ENCODE data around the gene SLCO1B3. TPM values are rescaled to one million over a fixed set of nuclear protein-coding genes. Genes with fewer than 3 reads are reported as not detected.
"Not testable (repeated sequence)": the region's sequence is repeated elsewhere in the genome, so short reads cannot be mapped to it uniquely, and the experiment has no call there.

The SLCO1B3 gene
- total and polyA plus RNA-seq, 2 donors (not counting 1 experiment from before 2014, with no cell fraction given), result not detected

DNA sequence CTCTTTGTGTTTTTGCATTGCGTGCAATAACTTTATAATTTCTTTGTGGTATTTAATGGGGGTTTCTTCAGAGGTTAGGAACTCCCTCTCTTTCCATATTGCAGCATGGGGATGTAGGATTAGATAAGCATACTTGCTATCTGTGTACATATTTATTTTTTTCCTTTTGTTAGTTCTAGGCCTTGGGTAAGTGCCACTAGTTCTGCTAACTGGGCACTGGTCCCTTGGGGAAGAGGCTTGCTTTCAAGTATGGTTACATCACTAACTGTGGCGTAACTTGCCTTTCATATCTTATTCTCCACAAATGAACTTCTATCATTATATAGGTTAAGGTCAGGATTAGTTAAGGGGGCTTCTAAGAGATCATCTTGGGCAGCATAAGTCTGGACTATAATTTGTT lies 31.5 kb upstream of the SLCO1B3 start:
- Mint-ChIP-seq H3K27ac (no peak overlapping the region), H3K4me1 (no peaks in the 10 kb centered on the region), H3K9me3 (ENCODE audit: insufficient read depth) (peaks cover 4% of the 10 kb centered on the region), H3K27me3 (no peaks in the 10 kb centered on the region), H3K4me3 (no peak overlapping the region)
- ChIA-PET POLR2A (no interaction called here), CTCF (no interaction called here)
- H2AFZ ChIP-seq (ENCODE audit: insufficient read depth, low read depth, low read length, poor library complexity, severe bottlenecking), result no peak overlapping the region
- H3K4me1 ChIP-seq (ENCODE audit: control insufficient read depth in 2 of 2, insufficient read depth in 2 of 2, low read length in 2 of 2), result no peaks in the 10 kb centered on the region
- TF ChIP-seq EZH2 (IDR thresholded peaks at IDR 0.05; ENCODE audit: borderline replicate concordance, insufficient read depth, low read depth, low read length, poor library complexity, severe bottlenecking), result no peak
- TF ChIP-seq, protein P1, sequence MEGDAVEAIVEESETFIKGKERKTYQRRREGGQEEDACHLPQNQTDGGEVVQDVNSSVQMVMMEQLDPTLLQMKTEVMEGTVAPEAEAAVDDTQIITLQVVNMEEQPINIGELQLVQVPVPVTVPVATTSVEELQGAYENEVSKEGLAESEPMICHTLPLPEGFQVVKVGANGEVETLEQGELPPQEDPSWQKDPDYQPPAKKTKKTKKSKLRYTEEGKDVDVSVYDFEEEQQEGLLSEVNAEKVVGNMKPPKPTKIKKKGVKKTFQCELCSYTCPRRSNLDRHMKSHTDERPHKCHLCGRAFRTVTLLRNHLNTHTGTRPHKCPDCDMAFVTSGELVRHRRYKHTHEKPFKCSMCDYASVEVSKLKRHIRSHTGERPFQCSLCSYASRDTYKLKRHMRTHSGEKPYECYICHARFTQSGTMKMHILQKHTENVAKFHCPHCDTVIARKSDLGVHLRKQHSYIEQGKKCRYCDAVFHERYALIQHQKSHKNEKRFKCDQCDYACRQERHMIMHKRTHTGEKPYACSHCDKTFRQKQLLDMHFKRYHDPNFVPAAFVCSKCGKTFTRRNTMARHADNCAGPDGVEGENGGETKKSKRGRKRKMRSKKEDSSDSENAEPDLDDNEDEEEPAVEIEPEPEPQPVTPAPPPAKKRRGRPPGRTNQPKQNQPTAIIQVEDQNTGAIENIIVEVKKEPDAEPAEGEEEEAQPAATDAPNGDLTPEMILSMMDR (IDR thresholded peaks at IDR 0.05), result no peak
- ATAC-seq (ENCODE audit: low read depth), result no peak
- H3K9ac ChIP-seq (ENCODE audit: low read length), result no peak overlapping the region
- H3K4me3 ChIP-seq (ENCODE audit: control extremely low read depth in 1 of 5, extremely low read depth in 1 of 5, insufficient read depth in 1 of 5, low read depth in 2 of 5, low read length in 4 of 5), result no peak overlapping the region
- H3K36me3 ChIP-seq (replicated peaks in 1 of 2; ENCODE audit: control extremely low read depth in 1 of 2, control insufficient read depth in 1 of 2, extremely low read depth in 1 of 2, insufficient read depth in 2 of 2, low read length in 1 of 2), result no peaks in the 10 kb centered on the region
- H4K20me1 ChIP-seq (ENCODE audit: control insufficient read depth, insufficient read depth, low read length, poor library complexity, severe bottlenecking), result no peaks in the 10 kb centered on the region
- intact Hi-C loops (cut with micrococcal nuclease), result no loop called here
- H3K4me2 ChIP-seq (replicated peaks; ENCODE audit: low read depth, low read length, poor library complexity, severe bottlenecking), result no peak overlapping the region
- H3K27me3 ChIP-seq (replicated peaks in 1 of 4; ENCODE audit: control extremely low read depth in 1 of 4, control insufficient read depth in 3 of 4, insufficient read depth in 4 of 4, low read length in 3 of 4), result no peaks in the 10 kb centered on the region
- no peak overlapping the region for H3K27ac ChIP-seq (ENCODE audit: low read length in 2 of 2)
- H3K79me2 ChIP-seq (ENCODE audit: control insufficient read depth, insufficient read depth, low read length), result no peaks in the 10 kb centered on the region
- DNase-seq, result no peak
- H3K9me3 ChIP-seq (ENCODE audit: control extremely low read depth in 1 of 3, control insufficient read depth in 2 of 3, insufficient read depth in 1 of 3, low read length in 2 of 3), result peaks cover 0 to 18% (median 0%) of the 10 kb centered on the region in 3 donors
- WGBS (ENCODE audit: insufficient coverage), result no CpG with 5 or more reads among the region's 2 CpGs

DNA sequence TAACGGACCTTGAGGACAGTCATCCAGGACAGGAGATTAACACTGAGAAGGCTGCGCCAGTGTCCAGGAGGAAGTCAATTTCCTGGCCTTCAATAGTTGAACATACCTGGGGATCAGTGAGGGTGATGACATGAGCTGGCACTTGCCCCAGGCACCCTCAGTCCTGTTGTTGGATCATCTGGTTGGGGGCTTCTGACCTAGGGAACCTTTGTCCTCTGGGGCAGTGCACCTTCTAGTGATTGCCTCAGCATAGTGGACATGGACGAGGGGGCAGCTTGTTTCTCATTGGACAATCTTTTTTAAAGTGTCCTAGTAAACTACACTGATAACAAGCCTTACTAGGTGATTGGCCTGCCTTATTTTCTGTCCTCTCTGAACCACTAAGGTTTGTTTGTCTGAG lies 30.5 kb upstream of the SLCO1B3 start:
- H3K4me3 Mint-ChIP-seq; H3K9ac ChIP-seq (ENCODE audit: low read length); H2AFZ ChIP-seq (ENCODE audit: insufficient read depth, low read depth, low read length, poor library complexity, severe bottlenecking); H3K79me2 ChIP-seq (ENCODE audit: control insufficient read depth, insufficient read depth, low read length); H3K4me1 Mint-ChIP-seq; ATAC-seq (ENCODE audit: low read depth); H3K4me2 ChIP-seq (replicated peaks; ENCODE audit: low read depth, low read length, poor library complexity, severe bottlenecking); H4K20me1 ChIP-seq (ENCODE audit: control insufficient read depth, insufficient read depth, low read length, poor library complexity, severe bottlenecking); H3K36me3 ChIP-seq (replicated peaks in 1 of 2; ENCODE audit: control extremely low read depth in 1 of 2, control insufficient read depth in 1 of 2, extremely low read depth in 1 of 2, insufficient read depth in 2 of 2, low read length in 1 of 2); intact Hi-C loops (cut with micrococcal nuclease); POLR2A ChIA-PET; H3K4me3 ChIP-seq (ENCODE audit: control extremely low read depth in 1 of 5, extremely low read depth in 1 of 5, insufficient read depth in 1 of 5, low read depth in 2 of 5, low read length in 4 of 5); DNase-seq; H3K4me1 ChIP-seq (ENCODE audit: control insufficient read depth in 2 of 2, insufficient read depth in 2 of 2, low read length in 2 of 2); H3K9me3 Mint-ChIP-seq (ENCODE audit: insufficient read depth); H3K27ac Mint-ChIP-seq; H3K27ac ChIP-seq (ENCODE audit: low read length in 2 of 2); CTCF ChIA-PET; H3K27me3 Mint-ChIP-seq; H3K27me3 ChIP-seq (replicated peaks in 1 of 4; ENCODE audit: control extremely low read depth in 1 of 4, control insufficient read depth in 3 of 4, insufficient read depth in 4 of 4, low read length in 3 of 4): not testable (repeated sequence)
- 90% methylated on average over 2 of the region's 3 CpGs for WGBS (ENCODE audit: insufficient coverage)
- H3K9me3 ChIP-seq (ENCODE audit: control extremely low read depth in 1 of 3, control insufficient read depth in 2 of 3, insufficient read depth in 1 of 3, low read length in 2 of 3), result peaks cover 0 to 20% (median 0%) of the 10 kb centered on the region in 3 donors

DNA sequence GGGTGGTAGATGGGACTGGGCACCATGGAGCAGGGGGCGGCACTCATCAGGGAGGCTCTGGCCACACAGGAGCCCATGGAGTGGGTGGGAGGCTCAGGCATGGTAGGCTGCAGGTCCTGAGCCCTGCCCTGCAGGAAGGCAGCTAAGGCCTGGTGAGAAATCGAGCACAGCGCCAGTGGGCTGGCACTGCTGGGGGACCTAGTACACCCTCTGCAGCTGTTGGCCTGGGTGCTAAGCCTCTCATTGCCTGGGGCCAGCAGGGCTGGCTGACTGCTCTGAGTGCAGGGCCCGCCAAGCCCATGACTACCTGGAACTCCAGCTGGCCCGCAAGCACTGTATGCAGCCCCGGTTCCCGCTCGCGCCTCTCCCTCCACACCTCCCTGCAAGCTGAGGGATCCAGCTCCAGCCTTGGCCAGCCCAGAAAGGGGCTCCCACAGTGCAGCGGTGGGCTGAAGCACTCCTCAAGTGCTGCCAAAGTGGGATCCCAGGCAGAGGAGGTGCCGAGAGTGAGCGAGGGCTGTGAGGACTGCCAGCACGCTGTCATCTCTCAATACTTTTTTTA lies 26.6 kb upstream of the SLCO1B3 start:
- H3K36me3 ChIP-seq (replicated peaks in 1 of 2; ENCODE audit: control extremely low read depth in 1 of 2, control insufficient read depth in 1 of 2, extremely low read depth in 1 of 2, insufficient read depth in 2 of 2, low read length in 1 of 2); H2AFZ ChIP-seq (ENCODE audit: insufficient read depth, low read depth, low read length, poor library complexity, severe bottlenecking); H3K4me2 ChIP-seq (replicated peaks; ENCODE audit: low read depth, low read length, poor library complexity, severe bottlenecking); intact Hi-C loops (cut with micrococcal nuclease); DNase-seq; H3K4me3 ChIP-seq (ENCODE audit: control extremely low read depth in 1 of 5, extremely low read depth in 1 of 5, insufficient read depth in 1 of 5, low read depth in 2 of 5, low read length in 4 of 5); POLR2A ChIA-PET; H3K79me2 ChIP-seq (ENCODE audit: control insufficient read depth, insufficient read depth, low read length); H3K4me3 Mint-ChIP-seq; H3K4me1 Mint-ChIP-seq; ATAC-seq (ENCODE audit: low read depth); H3K4me1 ChIP-seq (ENCODE audit: control insufficient read depth in 2 of 2, insufficient read depth in 2 of 2, low read length in 2 of 2); H3K9ac ChIP-seq (ENCODE audit: low read length); H3K27me3 ChIP-seq (replicated peaks in 1 of 4; ENCODE audit: control extremely low read depth in 1 of 4, control insufficient read depth in 3 of 4, insufficient read depth in 4 of 4, low read length in 3 of 4); H3K27ac Mint-ChIP-seq; H4K20me1 ChIP-seq (ENCODE audit: control insufficient read depth, insufficient read depth, low read length, poor library complexity, severe bottlenecking); H3K27ac ChIP-seq (ENCODE audit: low read length in 2 of 2); H3K27me3 Mint-ChIP-seq; H3K9me3 Mint-ChIP-seq (ENCODE audit: insufficient read depth); CTCF ChIA-PET: not testable (repeated sequence)
- WGBS (ENCODE audit: insufficient coverage), result 96% methylated on average over 7 of the region's 13 CpGs
- H3K9me3 ChIP-seq (ENCODE audit: control extremely low read depth in 1 of 3, control insufficient read depth in 2 of 3, insufficient read depth in 1 of 3, low read length in 2 of 3), result peaks cover 0 to 14% (median 0%) of the 10 kb centered on the region in 3 donors

All from B cell (primary cell).